Endodermal cell (in vitro differentiated cells): Measurements from ENCODE around the gene CITED2. TPM values are rescaled to one million over a fixed set of nuclear protein-coding genes. Genes with fewer than 3 reads are reported as not detected.

Experiments
- DNase-seq: peaks from one replicate; pipeline ENCODE4 v3.0.0-alpha.2; 2017
- H3K27ac ChIP-seq: 2 replicates; pipeline ENCODE4 v1.5.1; 2013; ENCODE audit warnings: mild to moderate bottlenecking, low read depth, low read length, moderate library complexity
- H3K27me3 ChIP-seq: 2 replicates; pipeline ENCODE4 v1.6.1; 2013; ENCODE audit warnings: mild to moderate bottlenecking, low read length, moderate library complexity; ENCODE audit not compliant: insufficient read depth, control insufficient read depth, poor library complexity, severe bottlenecking
- H3K36me3 ChIP-seq: 2 replicates; pipeline ENCODE4 v1.7.0; 2013; ENCODE audit warnings: mild to moderate bottlenecking, low read length, moderate library complexity; ENCODE audit not compliant: control insufficient read depth, insufficient read depth
- H3K4me1 ChIP-seq: one replicate; pipeline ENCODE4 v1.7.0; 2013; ENCODE audit warnings: low read length; ENCODE audit not compliant: control insufficient read depth, insufficient read depth
- H3K4me3 ChIP-seq: 2 replicates; pipeline ENCODE4 v1.5.1; 2013; ENCODE audit warnings: mild to moderate bottlenecking, low read length, moderate library complexity
- H3K9ac ChIP-seq: 2 replicates; pipeline ENCODE4 v1.6.1; 2013; ENCODE audit warnings: mild to moderate bottlenecking, low read length, moderate library complexity; ENCODE audit not compliant: poor library complexity, severe bottlenecking; ENCODE audit errors: extremely low read depth
- H3K9me3 ChIP-seq: 2 replicates; pipeline ENCODE4 v1.6.1; 2013; ENCODE audit warnings: mild to moderate bottlenecking, low read length, moderate library complexity; ENCODE audit not compliant: control insufficient read depth
- H3K27ac Mint-ChIP-seq: 2 replicates; pipeline ENCODE4 v1.8.0; 2020; ENCODE audit warnings: mixed read lengths
- H3K27me3 Mint-ChIP-seq: 2 replicates; pipeline ENCODE4 v1.8.0; 2021; ENCODE audit warnings: mild to moderate bottlenecking, mixed read lengths; ENCODE audit not compliant: insufficient read depth
- H3K36me3 Mint-ChIP-seq: 2 replicates; pipeline ENCODE4 v1.8.0; 2020; ENCODE audit warnings: low read depth, mixed read lengths
- H3K4me1 Mint-ChIP-seq: 2 replicates; pipeline ENCODE4 v1.8.0; 2020; ENCODE audit warnings: mixed read lengths
- H3K4me3 Mint-ChIP-seq: 2 replicates; pipeline ENCODE4 v1.8.0; 2020; ENCODE audit warnings: mild to moderate bottlenecking, moderate library complexity, mixed read lengths
- H3K9me3 Mint-ChIP-seq: 2 replicates; pipeline ENCODE4 v1.8.0; 2020; ENCODE audit warnings: mild to moderate bottlenecking, mixed read lengths
- WGBS, 2 experiments: methylation state at CpG; one replicate each; pipeline versions ENCODE4 v1.1.5 to v1.1.7; 2013; ENCODE audit warnings: missing lambda C conversion rate in 2 of 2, mixed read lengths in 1 of 2; ENCODE audit not compliant: insufficient coverage in 1 of 2, insufficient read length in 1 of 2; 5-methylcytosine and 5-hydroxymethylcytosine counted together
- total RNA-seq, 2 donors: library from RNA; stranded (reverse); fragmentation: NEBNext Ultra II Directional in 1 of 2; extraction: Animal tissue kit (Norgen Biotek cat#: 25700) in 1 of 2; gene quantifications; 2 replicates in 1 of 2; 3 replicates in 1 of 2; pipeline ENCODE4 v1.2.1, GENCODE V29; 2021
- TF ChIP-seq, protein P1 (sequence below): fragments of 200-600 bp; sonication (generic); conservative IDR thresholded peaks from 2 replicates; pipeline ENCODE4 v1.5.0; 2021; ENCODE audit warnings: antibody characterized with exemption, mild to moderate bottlenecking

CITED2 gene
- total RNA-seq, 2 donors from 2014 or later, result 80.2 to 118 TPM

DNA sequence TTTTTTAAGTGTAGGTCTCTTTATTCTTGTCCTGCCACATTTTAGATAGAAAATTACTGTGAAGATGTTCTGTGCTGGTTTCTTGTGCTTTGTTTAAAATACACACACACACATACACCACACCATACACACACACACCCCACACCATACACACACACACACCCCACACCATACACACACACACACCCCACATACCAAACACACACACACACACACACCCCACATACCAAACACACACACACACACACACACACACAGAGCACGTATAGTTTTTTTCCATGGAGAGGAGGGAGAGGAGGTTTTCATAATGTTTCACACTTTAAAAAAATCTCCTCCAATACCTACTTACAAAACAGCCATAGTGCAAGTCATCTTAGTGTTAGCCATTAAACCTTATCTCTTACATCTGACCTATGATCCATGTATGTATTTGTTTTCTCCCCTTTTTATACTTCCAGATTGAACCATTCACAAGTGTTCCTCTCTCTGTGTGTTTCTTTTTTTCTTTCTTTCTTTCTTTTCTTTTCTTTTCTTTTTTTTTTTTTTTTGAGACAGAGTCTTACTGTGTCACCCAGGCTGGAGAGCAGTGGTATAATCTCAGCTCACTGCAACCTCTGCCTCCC is 19.7 kb upstream of the CITED2 start:
- no peak overlapping the region for H3K4me3 ChIP-seq
- H3K9ac ChIP-seq, result no peak overlapping the region
- no peaks in the 10 kb centered on the region for H3K36me3 Mint-ChIP-seq
- H3K36me3 ChIP-seq, result no peaks in the 10 kb centered on the region
- H3K27ac Mint-ChIP-seq, result no peak overlapping the region
- no peaks in the 10 kb centered on the region for H3K27me3 ChIP-seq
- no CpG with 5 or more reads among the region's 1 CpG for WGBS, 2 experiments
- no peak overlapping the region for H3K4me3 Mint-ChIP-seq
- peaks cover 13% of the 10 kb centered on the region for H3K4me1 Mint-ChIP-seq
- TF ChIP-seq, protein P1, sequence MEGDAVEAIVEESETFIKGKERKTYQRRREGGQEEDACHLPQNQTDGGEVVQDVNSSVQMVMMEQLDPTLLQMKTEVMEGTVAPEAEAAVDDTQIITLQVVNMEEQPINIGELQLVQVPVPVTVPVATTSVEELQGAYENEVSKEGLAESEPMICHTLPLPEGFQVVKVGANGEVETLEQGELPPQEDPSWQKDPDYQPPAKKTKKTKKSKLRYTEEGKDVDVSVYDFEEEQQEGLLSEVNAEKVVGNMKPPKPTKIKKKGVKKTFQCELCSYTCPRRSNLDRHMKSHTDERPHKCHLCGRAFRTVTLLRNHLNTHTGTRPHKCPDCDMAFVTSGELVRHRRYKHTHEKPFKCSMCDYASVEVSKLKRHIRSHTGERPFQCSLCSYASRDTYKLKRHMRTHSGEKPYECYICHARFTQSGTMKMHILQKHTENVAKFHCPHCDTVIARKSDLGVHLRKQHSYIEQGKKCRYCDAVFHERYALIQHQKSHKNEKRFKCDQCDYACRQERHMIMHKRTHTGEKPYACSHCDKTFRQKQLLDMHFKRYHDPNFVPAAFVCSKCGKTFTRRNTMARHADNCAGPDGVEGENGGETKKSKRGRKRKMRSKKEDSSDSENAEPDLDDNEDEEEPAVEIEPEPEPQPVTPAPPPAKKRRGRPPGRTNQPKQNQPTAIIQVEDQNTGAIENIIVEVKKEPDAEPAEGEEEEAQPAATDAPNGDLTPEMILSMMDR, result no peak
- no peaks in the 10 kb centered on the region for H3K9me3 ChIP-seq
- H3K9me3 Mint-ChIP-seq, result no peaks in the 10 kb centered on the region
- peaks cover 64% of the 10 kb centered on the region for H3K27me3 Mint-ChIP-seq
- peaks cover 7% of the 10 kb centered on the region for H3K4me1 ChIP-seq
- no peak overlapping the region for H3K27ac ChIP-seq
- no peak for DNase-seq

GRCh38 chr6:139392794-139393193 is 18.3 kb upstream of the CITED2 start:
- Histone ChIP-seq H3K9ac (no peak overlapping the region), H3K9me3 (no peaks in the 10 kb centered on the region), H3K4me1 (peaks cover 7% of the 10 kb centered on the region), H3K27me3 (no peaks in the 10 kb centered on the region), H3K36me3 (no peaks in the 10 kb centered on the region), H3K4me3 (no peak overlapping the region), H3K27ac (no peak overlapping the region)
- H3K9me3 Mint-ChIP-seq, result no peaks in the 10 kb centered on the region
- no peak overlapping the region for H3K4me3 Mint-ChIP-seq
- WGBS, 2 experiments, result 89 to 100% methylated on average over 1 of the region's 1 CpG
- peaks cover 53% of the 10 kb centered on the region for H3K27me3 Mint-ChIP-seq
- no peak for DNase-seq
- H3K4me1 Mint-ChIP-seq, result peaks cover 21% of the 10 kb centered on the region
- TF ChIP-seq, protein P1, result no peak
- H3K36me3 Mint-ChIP-seq, result no peaks in the 10 kb centered on the region
- no peak overlapping the region for H3K27ac Mint-ChIP-seq

DNA sequence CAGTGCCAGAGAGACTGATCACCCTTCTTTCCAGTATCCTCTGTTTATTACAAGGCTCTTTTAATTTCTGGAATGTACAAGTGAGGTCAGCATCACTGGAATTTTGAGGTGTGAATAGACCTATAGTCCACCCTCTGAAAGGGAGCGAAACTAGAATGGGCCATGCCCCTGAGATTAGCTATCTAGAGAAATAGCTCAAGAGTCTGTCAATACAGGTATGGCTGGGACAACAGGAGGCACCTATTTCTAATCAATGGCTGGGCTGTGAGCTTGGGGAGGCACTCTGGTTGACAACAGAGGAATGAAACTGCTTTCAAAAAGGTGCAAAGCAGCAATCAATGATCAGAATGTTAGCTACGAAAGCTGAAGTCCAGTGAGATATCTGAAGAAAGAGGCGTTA is 17.3 kb upstream of the CITED2 start:
- Histone ChIP-seq H3K27me3 (no peaks in the 10 kb centered on the region), H3K27ac (no peak overlapping the region), H3K9ac (no peak overlapping the region), H3K4me1 (peaks cover 10% of the 10 kb centered on the region), H3K36me3 (no peaks in the 10 kb centered on the region), H3K4me3 (no peak overlapping the region), H3K9me3 (no peaks in the 10 kb centered on the region)
- 92 to 95% methylated on average over 3 of the region's 3 CpGs for WGBS, 2 experiments
- TF ChIP-seq, protein P1, result no peak
- H3K4me3 Mint-ChIP-seq, result no peak overlapping the region
- no peak for DNase-seq
- no peaks in the 10 kb centered on the region for H3K36me3 Mint-ChIP-seq
- no peak overlapping the region for H3K27ac Mint-ChIP-seq
- peaks cover 22% of the 10 kb centered on the region for H3K4me1 Mint-ChIP-seq
- H3K9me3 Mint-ChIP-seq, result no peaks in the 10 kb centered on the region
- H3K27me3 Mint-ChIP-seq, result peaks cover 45% of the 10 kb centered on the region
